Stimulated activated naive CD8-positive, alpha-beta T cell treated with anti-CD3 and anti-CD28 coated beads, Interleukin-15, Interleukin-2, amounts not matched to agents 100 U/mL and 50 U/mL, for 24 hours (primary cell): ENCODE data around the gene EYS.

Source experiments
- ATAC-seq: fragments of 150-1000 bp; cut with Tn5 transposase; one replicate; pipeline ENCODE4 v1.10.0; 2021
- DNase-seq: peaks from one replicate; pipeline ENCODE4 v3.0.0; 2021

Gene EYS

DNA sequence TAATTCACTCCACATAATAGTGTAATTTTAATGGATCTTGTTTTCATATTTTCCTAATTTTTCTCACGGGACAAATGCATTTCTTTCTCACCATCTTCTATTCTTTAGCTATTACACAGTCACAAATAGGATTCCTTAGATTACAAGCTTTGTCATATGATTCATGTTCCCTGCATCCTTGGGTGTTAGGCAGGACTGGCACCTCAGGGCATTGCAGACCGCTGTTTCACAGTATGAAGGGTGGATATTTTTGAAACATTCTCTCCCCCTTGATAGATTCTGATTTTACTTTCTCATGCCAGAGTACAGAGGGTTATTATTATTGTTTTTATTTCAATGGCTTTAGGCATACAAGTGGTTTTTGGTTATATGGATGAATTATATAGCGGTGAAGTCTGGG lies 1469.0 kb downstream of the EYS start:
- ATAC-seq (no peak), DNase-seq (no peak)

DNA sequence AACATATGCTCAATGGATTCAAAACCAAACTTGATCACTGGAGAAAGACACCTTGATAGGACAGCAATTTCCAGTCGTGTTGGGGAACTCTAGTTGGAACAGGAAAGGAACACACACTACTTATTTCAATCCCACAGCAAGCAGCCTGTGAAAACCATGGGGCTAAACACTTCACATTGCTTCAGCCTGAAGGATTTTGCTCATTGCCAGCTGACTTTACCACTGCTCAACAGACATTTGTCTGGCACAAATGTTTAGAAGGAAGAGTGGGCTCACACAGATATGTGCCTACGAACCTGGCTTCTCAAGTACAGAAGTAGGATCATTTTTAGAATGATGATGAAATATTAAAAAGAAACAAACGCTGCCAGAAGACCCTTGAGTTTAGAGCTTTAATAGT lies 1473.3 kb downstream of the EYS start:
- no peak for DNase-seq
- no peak for ATAC-seq

DNA sequence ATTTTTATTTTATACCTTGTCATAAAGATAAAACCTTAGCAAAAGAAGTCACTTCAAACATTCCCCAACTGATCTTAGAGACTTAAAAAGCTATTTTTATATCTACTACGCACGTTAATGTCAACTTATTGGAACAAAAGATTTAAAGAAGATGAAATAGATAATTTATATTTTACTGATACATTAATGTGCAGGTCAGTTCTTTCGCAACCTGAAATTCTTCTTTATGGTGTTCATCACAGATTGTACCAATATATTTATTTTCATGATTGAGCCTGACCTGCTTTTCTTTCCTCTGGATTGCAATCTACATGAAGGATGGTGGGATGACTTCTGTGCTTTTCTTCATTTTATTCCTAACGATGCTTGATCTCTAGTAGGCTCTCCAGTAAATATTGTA lies 1475.1 kb downstream of the EYS start:
- ATAC-seq (no peak), DNase-seq (no peak)

DNA sequence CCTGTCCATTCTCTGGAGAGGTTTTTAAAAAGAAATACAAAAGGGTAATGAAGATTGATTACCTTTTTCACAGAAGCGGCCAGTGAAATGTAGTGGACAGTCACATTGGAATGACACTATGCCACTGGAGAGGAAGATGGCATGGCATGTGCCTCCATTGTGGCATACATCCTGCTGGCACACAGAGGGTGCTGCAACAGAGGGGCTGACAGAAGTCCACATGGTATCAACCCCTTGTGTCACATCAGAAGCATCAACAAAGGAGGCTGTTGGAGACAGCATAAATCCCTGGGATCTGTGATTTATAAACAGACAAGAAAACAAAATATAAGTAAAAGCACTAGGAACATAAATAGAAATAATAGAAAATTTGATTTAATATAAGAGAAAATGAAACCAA lies 1476.5 kb downstream of the EYS start:
- no peak for DNase-seq
- no peak for ATAC-seq

DNA sequence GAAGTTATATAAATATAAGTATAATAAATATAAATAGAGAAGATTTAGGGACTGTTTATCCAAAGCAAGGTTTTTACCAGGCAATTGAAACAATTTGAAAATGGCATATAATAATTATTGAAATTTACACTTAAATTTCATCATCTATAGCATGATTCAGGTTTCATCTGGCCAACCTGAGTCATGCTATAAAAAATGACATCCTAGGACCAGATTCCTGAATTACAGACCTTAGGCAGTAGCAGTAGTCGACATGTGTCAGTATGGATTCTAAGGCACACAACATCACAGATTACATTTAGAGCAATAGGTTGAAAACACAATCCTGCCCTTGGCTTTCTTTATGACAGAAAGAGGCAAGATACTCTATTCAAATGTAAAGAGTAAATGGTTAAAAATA lies 1479.2 kb downstream of the EYS start:
- DNase-seq, result no peak
- ATAC-seq, result no peak

DNA sequence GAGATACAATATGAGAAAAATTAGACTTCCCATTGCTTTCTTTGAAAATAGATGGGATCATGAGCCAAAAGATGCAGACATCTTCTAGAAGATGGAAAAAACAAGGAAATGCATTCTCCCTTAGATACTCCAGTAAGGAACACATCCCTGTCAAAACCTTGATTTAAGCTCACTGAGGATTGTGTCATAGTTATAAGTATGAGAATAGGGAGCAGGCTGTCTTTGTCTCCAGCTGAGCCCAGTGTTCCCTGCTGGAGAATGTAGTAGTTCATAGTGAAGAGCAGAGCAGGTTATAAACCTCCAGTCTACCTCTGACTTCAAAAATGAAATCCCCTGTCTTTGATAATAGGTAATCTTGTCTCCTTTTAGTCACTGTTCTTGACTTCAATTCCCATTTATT lies 1481.5 kb downstream of the EYS start:
- ATAC-seq (no peak), DNase-seq (no peak)

DNA sequence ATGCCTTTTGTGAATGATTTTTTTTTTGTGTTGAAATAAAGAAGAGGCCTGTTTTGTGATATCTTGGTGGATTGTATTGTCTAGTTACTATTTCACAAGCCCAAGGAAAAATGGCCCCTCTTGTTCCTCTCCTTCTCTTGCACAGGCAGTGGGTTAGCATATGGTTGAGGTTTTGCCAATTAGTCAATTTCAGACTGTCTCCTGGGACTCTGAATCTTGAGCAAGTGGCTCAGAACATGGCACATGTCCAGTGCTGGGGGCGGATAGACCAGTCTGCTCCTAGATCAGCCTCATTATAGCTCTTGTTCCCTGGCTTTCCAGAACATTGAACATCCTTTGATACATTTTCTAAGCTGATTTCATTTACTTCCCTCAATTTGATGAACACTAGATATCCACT lies 1482.2 kb downstream of the EYS start:
- no peak for DNase-seq
- no peak for ATAC-seq

DNA sequence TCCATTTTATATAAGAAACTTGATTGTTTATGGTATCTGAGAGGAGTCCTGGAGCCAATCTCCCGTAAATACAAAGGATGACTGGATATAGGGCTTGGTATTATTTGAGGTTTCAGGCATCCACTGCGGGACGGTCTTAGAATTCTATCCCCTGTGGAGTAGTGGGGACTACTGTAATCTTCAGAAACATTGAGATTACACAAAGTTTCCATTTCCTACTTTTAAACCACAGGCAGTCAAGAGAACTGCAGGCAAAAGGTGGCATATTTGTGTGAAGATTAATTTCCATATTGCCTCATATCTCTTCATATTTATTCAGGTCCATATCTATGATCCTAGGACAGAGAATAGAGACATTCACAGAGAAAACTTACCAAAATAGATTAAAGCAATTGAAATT lies 1485.2 kb downstream of the EYS start:
- ATAC-seq (no peak), DNase-seq (no peak)

DNA sequence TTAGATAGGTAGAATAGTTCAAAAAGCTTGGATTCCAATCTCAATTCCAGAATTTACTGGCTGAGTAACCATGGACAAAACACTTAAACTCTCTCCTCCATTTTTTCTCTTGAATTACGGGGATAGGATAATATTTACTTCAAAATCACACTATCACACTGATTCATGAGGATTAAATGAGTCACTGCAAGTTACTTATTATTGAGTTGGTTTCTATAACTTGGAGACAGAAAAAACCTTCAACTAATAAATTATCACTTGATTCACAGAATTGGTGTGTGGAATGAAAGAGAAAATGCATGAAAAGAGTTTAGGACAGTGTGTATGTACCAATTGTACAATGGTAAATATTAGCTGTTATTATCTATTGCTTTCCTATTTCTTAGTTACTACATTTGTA lies 1486.2 kb downstream of the EYS start:
- DNase-seq (no peak), ATAC-seq (no peak)

DNA sequence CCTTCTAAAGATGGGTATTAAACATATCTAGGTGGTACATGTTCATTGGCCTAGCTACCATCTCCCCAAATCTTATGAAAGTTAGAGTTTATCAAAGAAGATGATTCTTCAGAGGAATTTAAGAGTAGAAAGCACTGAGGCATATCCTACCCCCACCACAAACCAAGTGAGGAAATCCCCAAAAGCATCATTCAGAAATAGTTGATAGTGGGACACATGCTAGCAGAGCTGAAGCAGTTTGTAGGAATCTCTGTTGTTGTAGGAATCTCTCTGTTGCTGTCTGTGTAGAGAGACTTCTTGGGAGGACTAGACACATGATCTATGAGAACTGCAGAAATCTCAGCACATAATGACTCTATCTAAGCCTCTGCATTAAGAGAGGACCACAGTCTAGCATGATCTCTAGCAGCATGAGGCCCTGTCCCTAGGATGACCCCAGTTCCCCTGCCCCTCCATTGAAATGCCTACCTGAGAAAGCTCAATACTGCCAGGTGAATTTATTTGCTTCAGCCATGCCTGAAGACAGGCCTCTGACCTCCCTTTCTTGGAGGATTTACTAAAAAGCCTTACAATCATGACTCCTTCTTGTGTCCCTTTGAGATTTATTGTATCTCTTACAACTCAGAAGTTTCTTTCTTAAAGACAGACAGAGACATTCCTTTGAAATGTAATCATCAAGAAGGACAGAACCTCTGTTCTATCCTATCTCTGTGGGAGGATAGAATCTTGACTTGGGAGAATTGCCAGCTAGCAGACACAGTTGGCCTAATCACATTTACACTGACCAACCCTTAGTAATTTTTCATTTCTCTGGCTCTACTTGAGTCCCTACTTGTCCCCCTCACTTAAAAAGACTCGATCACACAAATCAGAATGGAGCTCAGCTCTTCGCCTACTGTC lies 1489.1 kb downstream of the EYS start:
- DNase-seq (no peak), ATAC-seq (no peak)

DNA sequence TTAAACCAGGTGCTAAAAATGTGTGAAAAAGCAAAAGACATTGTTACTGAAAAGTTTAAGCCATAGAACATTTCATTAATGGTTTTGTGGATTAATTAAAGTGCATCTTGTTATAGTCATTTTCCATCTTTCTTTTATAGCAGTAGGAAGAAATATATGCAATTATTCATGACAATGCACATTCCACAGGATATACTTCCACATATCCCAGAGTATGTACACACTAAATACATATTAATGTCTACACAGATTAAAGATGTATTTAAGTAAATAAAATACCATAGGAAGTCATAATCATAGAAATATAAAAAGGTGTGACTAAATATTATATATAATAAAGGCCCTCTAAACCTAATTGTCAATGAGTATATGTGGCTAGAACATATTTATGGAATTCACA lies 1492.7 kb downstream of the EYS start:
- ATAC-seq (no peak), DNase-seq (no peak)

DNA sequence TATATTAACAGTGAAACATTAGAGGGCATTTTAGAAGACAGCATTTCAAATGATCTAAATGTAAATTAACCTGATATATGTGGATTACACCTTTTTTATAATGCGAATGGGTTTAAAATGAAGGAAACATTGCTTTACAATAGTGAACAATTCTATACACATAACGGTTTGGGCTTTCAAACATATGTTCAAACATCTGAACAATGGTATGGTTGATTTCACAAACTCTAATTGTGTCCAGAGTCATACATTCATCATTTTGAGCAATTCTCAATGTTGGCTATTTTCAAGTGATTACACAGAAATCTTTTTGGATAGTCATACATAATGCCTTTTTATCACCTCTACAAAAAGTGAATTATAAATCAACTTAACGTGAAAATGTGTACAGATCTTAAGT lies 1493.3 kb downstream of the EYS start:
- no peak for ATAC-seq
- no peak for DNase-seq

DNA sequence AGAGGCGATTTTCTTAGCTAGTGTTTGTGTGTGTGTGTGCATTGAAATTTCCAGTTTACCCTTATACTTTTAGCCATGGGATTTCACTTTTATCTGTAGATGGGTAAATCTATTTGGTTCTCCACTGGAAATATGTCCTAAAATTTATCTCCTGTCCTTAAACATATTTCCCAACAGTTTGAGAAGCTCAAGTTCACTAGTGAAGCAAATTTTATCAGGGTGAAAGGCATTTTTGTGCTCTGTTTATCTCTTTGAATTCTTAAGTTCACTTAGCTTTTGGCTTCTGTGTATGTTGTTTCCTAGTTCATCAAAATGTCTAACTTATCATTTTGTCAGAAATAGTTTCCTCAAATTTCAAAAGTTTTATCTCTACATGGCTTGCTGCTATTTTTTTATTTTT lies 1509.8 kb downstream of the EYS start:
- no peak for DNase-seq
- ATAC-seq, result no peak

DNA sequence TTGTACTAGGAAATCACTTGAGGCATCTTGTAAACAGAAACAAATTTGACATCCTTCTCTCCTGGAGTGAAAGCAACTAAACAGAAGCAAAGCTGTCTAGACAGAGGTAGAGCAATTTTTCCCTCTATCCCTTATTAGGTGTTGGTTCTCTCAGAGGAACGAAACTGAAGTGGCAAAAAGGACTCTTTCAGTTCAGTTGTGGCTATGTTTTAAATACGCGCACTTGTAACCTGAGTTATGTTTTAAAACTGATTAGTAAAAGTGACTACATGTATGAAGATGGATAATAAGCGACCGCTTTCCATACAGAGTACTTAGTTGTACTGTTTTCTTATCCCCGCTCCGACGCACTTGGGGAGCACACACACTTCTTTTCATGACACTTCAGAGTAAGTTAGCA lies 1520.4 kb downstream of the EYS start:
- no peak for DNase-seq
- no peak for ATAC-seq

DNA sequence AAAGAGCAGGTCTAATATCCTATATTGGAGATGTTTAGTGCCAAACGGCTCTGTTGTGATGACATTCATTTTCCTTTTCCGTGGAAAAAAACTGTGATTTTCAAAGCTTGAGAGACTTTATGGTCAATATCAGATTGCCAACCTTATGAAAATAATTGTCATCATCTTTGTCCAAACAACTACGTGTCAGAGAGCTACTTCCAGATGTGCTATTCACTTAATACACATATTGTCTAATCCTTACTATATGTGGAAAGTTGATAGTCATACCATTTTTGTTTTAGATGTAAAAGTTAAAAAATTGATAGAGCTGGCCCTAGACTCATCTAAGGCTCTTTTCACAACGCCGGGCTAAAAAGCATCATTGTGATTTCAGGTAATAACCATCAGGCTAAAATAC lies 1521.4 kb downstream of the EYS start:
- ATAC-seq (no peak), DNase-seq (no peak)

DNA sequence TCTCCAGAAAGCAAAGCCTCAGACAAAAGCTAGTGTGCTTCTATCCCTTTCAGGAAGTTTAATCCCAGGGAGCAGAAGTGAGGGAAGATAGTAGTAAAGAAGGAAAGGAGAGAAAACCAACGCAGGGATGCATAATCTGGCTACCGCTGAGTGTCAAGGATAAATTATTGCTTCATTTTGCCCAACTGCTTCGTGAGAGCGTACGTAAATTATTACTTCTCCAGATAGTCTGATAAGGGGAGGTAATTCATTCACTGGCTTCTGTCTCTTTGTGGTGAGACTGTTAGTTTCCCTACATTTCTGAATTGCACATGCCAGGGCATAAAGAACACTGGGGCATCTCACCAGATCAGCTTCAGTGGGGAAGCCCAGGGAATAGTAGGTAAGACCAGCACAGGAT lies 1531.7 kb downstream of the EYS start:
- DNase-seq, result no peak

DNA sequence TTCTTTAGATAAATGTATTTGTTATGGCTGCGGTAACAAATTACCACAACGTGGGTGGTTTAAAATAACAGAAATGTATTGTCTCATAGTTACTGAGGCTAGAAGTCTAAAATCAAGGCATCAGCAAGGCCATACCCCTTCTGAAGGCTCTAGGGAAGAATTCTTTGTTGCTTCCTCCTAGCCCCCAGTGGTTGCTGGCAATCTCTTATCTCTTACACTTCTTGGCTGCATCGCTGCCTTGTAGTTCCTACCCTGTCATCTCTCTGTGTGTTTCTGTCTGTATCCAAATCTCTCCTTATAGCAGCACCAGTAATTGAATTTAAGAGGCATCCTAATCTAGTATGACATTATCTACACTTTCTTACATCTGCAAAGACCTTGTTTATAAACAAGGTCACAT lies 1536.7 kb downstream of the EYS start:
- DNase-seq (no peak), ATAC-seq (no peak)

More for the DNA sequence above, 1531.7 kb downstream of the EYS start:
- no peak for ATAC-seq

DNA sequence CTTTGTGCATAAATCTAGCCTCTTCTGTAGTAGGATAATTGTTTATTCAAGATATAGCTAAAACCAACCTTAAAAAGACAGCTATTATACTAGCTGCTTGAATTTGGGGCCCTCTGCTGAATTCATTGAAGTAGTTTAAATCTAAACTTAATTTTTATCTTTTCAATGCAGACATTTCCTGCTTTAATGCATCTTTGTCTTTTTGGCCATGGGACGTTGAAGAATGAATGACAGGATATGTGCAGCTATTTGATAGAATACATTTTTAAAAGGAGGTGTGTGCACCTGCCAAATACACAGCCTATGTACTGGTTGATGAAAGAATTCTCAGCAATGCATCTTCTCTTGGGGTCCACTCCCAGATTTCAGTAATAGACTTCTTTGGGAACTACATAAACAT lies 1546.5 kb downstream of the EYS start:
- no peak for ATAC-seq
- DNase-seq, result no peak

DNA sequence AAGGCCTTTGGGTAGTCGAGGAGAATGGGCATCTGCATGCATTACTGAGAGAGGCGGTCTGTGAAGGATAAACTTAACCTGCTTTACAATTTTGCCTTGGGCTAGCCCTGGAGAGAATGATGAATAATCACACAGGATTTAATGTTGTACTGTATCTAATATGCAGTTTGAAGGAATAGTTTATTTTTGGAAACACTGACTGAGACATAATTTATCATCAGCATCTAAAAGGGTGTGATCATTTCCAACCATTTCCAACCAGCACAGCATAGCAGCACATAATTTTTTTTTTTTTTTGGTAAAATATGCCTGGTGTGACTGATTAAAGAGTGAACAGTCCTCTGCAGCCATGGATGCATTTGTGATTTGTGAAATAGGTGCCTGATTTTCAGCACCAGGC lies 1552.0 kb downstream of the EYS start:
- ATAC-seq, result no peak
- no peak for DNase-seq

DNA sequence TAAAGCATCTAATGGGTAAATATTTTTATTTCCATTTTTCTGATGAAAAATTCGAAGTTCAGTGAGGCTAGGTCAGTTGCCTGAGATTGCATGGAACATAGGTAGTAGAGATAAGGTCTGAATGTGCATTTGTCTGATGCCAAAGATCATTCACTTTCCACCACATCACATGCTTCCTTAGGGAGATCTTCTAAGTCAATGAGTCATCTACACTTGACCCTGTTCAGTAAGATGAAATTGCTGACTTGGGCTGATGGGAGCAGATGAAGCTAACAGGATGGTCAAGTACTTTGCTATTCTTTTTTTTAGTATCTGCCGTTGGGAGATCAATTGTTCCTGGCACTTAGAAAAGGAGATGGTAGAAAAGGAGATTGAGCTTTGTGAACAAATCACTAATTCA lies 1560.2 kb downstream of the EYS start:
- no peak for DNase-seq
- ATAC-seq, result no peak

DNA sequence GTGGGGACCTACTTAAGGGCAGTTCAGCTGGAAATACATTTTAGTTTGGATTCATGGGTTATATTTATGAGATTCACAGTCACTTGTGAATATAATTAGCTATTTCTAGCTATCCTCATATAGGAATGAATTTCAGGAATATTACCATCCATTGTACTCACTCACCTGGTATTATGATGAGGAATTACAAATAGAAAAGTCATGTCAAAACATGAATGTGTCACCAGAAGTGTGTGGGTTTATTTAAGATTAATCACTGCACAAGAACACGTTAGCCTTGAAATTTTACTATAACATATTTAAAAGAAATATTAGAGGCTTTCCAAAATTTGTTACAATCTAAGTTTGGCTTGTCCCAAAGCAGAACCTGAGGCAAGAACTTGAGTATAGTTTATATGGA lies 1560.9 kb downstream of the EYS start:
- ATAC-seq (no peak), DNase-seq (no peak)

DNA sequence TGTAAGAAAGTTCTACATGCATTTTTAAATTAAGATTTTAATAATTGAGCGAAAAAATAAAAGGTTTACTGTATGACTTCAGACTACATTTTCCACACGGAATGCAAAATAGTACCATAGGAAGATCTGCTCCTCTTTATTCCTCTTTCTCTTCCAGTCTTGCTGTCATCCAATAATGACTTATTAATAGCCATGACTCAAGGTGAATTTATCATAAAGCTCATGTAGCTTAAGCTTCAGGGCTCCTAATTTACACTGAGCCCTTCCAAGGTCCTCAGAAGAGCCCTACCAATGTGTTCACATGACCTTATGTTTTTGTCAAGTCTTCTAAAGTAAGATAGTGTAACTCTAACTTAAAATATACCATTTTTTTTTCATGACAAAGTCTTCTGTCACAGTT lies 1561.4 kb downstream of the EYS start:
- DNase-seq (no peak), ATAC-seq (no peak)

DNA sequence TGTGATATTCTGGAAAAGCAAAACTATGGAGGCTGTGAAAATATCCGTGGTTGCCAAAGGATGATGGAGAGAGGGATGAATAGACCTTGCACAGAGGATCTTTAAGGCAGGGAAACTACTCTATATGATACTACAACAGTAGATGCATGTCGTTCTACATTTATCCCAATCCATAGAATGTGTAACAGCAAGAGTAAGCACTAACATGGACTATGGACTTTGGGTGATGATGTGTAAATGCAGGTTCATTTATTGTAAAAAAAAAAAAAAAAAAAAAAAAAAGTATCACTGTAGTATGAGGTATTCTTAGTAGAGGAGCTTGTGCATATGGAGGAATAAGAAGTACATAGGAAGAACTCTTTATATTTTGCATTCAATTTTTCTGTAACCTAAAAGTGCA lies 1563.9 kb downstream of the EYS start:
- no peak for ATAC-seq
- DNase-seq, result no peak

DNA sequence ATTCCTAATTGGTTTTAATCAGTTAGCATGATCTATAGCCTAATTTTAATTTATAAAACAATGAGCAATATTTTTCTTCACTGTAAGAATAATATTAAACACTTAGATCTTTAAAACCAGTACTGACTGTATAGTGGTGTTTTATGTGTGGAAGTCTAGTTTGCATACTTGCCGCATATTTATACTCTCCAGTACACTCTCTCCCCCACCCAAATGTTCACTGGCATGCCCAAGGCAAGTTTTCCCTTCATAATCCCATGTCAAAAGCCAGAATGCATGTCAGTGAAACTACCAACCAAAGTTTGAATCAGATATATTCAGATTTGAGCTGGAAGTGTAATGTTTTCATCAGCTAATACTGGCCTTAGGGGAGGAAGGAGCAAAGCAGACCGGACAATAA lies 1565.3 kb downstream of the EYS start:
- ATAC-seq, result no peak
- no peak for DNase-seq
